ENCODE results near the gene ITCH. TPM values are rescaled to one million over a fixed set of nuclear protein-coding genes. Genes with fewer than 3 reads are reported as not detected.

Gene ITCH
- total RNA-seq, 1 donor from 2014 or later, result 42.7 TPM

DNA sequence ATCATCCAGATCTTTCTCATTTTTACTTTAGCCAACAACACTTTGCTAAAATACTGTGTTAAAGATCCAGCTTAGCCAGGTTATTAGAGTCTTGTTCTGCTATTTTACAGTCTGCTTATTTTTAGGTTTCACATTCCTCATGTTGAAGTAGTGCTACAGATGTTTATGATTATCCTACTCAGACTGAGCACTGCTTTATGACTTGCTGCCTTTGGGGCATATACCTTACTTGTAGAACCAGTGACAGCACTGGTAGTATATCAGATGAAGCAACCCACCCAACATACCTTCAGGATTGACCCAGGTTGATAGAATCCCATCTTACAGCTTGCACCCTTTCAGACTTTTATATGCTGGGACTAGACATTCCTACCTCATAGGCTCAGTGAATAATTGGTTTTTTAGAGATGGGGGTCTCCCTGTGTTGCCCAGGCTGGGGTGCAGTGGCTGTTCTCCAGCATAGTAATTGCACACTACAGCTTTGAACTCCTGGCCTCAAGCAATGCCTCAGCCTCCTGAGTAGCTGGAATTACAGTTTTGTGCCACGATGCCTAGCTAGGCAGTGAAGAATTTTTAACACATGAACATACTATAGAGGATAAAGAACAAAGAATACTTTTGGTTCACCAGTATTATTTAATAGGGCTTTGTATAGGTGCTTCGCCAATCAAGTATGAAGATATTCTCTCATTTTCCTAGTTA, 89.4 kb downstream of the ITCH start:
- no peak for DNase-seq (ENCODE audit: low read depth)
- H3K4me3 ChIP-seq (ENCODE audit: low read depth, low read length), result no peak overlapping the region
- no peak for TF ChIP-seq CTCF (conservative IDR thresholded peaks at IDR 0.05; ENCODE audit: low read depth, low read length)

DNA sequence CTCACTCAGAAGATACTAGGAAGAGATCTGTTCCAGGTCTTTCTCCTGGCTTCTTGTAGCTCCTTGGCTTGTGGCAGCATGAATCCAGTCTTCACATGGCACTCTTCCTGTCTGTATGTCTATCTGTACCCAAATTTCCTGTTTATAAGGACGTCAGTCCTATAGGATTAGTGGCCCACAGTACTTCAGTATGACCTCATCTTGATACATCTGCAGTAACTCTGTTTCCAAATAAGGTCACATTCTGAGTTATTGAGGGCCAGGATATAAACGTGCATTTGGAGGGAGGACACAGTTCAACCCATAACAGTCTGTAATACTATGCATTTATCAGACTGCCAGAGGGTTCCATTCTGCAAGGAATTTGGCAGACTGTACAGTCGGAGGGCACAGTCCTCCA, 95.6 kb downstream of the ITCH start:
- H3K4me3 ChIP-seq (ENCODE audit: low read depth, low read length), result no peak overlapping the region
- DNase-seq (ENCODE audit: low read depth), result no peak
- no peak for TF ChIP-seq CTCF (conservative IDR thresholded peaks at IDR 0.05; ENCODE audit: low read depth, low read length)

GRCh38 chr20:34459209-34459897, 96.3 kb downstream of the ITCH start:
- DNase-seq (ENCODE audit: low read depth), result no peak
- no peak overlapping the region for H3K4me3 ChIP-seq (ENCODE audit: low read depth, low read length)
- no peak for TF ChIP-seq CTCF (conservative IDR thresholded peaks at IDR 0.05; ENCODE audit: low read depth, low read length)

GRCh38 chr20:34461779-34462087, 98.7 kb downstream of the ITCH start:
- DNase-seq (ENCODE audit: low read depth), result no peak
- no peak overlapping the region for H3K4me3 ChIP-seq (ENCODE audit: low read depth, low read length)
- TF ChIP-seq CTCF (conservative IDR thresholded peaks at IDR 0.05; ENCODE audit: low read depth, low read length), result no peak

DNA sequence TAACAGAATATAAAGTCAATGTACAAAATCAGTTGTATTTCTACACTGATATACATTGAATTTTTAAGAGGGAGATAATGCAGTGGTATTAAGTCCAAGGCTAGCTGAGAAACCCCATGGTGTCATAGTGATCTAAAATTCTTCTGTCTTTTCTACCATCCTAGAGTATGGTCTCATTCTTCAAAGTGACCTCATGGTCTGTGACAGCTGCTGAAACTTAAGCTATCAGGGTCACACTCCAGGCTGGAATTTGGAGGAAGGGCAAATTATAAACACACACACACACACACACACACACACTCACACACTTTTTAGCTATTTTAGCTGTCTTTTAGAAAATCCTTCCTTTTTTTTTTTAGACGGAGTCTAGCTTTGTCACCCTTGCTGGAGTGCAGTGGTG, 105.9 kb downstream of the ITCH start:
- TF ChIP-seq CTCF (conservative IDR thresholded peaks at IDR 0.05; ENCODE audit: low read depth, low read length), result no peak
- H3K4me3 ChIP-seq (ENCODE audit: low read depth, low read length), result no peak overlapping the region
- DNase-seq (ENCODE audit: low read depth), result no peak

DNA sequence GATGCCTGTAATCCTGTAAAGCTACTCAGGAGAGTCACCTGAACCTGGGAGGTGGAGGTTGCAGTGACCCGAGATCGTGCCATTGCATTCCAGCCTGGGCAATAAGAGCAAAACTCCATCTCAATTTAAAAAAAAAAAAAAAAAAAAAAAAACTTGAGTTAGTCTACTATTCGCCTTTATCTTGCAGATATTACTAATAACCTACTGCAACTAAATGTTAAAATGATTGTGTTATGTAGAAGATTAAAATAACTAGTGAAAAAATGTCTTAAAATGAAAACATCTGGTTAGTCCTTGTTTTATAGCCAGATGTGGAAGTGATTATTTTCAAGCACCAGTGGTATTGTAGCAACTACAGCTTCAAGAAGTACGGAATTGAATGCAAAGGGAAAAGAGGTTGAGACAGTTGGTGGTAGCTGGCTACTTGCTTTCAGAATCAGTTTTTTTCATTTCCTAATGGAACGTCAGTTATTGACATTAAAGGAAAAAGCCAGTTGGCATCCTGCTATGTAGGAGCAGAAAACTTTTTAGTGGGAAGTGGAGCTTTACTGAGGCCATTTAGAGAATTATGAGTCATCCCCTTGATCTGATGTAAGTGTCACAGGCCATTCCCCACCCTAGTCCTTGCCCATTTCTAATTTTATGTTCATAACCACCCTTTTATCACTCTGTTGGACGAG, 109.3 kb downstream of the ITCH start:
- DNase-seq (ENCODE audit: low read depth), result no peak
- H3K4me3 ChIP-seq (ENCODE audit: low read depth, low read length), result no peak overlapping the region
- no peak for TF ChIP-seq CTCF (conservative IDR thresholded peaks at IDR 0.05; ENCODE audit: low read depth, low read length)
